Embryonic facial prominence (tissue), 1 donor: ENCODE measurements around the gene FSIP1.

Source experiments
- DNase-seq: peaks from one replicate; pipeline ENCODE4 v3.0.0-alpha.2; 2016; ENCODE audit errors: extremely low spot score

The FSIP1 gene

GRCh38 chr15:39594446-39595337 lies 187.9 kb downstream of the FSIP1 start:
- no peak for DNase-seq

DNA sequence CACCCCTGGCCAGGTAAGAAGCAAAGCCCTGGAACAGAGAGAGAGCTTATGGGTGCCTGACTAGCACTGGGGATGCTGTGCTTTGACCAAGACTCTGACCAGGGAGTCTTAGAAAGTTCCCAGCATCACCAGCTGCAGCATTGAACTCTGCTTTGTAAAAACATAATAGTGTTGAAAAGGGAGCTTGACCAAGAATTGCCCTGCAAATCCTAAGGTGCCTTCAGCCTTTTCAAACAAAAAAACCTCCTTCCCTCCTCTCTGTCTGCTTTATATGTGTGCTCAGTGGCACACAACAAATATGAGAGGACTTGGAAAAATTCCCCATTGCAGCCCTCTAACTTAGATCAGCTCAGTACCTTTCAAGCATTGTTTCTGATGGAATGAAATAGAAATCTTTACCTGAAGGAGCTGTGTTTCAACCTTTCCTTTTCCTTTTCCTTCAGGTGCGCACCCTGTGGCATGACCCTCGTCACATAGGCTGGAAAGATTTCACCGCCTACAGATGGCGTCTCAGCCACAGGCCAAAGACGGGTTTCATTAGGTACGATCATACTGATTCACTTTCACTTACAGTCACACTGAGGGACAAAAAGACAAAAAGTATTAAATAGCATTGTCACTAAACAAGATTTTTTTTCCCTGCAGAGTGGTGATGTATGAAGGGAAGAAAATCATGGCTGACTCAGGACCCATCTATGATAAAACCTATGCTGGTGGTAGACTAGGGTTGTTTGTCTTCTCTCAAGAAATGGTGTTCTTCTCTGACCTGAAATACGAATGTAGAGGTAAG lies 188.8 kb downstream of the FSIP1 start:
- DNase-seq: no peak

GRCh38 chr15:39593071-39593655 lies 189.5 kb downstream of the FSIP1 start:
- no peak for DNase-seq

DNA sequence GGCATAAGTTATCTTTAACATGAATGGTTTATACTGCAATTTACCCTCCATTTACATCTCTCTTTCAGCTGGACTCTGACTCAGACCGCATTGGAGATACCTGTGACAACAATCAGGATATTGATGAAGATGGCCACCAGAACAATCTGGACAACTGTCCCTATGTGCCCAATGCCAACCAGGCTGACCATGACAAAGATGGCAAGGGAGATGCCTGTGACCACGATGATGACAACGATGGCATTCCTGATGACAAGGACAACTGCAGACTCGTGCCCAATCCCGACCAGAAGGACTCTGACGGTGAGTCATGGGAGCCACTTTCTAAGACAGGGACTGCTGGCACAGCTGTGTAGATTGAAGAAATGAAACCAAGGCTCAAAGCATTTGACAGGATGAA lies 190.1 kb downstream of the FSIP1 start:
- no peak for DNase-seq

DNA sequence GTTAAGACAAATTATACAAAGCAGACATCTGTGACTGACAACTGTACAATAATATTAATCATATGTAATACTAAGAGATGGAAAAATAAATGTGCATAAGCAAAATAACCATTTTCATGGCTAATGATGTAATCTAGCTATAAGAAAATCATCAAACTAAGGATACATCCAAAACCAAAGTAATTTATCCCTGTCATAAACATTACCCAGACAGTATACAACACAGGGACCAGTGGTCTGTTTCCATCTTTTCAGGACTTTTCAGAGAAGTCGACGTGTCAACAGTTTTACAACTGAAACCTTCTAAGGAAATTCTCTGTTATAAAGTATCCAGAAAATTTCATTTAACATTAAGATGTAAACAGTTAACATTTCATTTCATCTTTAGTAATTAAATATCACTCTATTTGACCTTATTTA lies 190.7 kb downstream of the FSIP1 start:
- no peak for DNase-seq

- no peak for DNase-seq
Observed at GRCh38 chr15:39591141-39591895, 191.3 kb downstream of the FSIP1 start.

DNA sequence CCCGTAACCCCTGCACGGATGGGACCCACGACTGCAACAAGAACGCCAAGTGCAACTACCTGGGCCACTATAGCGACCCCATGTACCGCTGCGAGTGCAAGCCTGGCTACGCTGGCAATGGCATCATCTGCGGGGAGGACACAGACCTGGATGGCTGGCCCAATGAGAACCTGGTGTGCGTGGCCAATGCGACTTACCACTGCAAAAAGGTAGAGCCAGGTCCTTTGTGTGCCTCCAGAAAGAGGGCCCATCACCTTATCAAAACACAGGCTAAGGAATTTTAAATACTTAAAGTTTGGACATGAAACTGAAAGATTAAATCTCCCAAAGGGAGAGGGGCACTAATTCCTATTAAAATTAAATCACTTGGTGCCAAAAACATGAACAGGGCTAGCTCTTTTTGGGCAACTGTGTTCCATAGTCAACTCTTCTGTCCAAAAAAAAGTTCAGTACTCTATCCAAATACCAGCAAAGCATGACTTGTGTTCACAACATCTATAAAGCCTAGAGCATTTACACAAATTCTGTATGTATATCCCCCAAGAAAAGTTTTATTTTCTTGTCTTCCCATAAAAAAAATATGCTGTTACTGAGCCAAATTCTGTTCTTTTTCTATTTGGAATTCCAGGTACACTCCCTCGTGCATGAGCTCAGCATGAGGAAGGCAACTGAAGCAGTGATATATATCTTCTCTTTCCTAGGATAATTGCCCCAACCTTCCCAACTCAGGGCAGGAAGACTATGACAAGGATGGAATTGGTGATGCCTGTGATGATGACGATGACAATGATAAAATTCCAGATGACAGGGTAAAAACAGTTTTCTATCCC lies 192.6 kb downstream of the FSIP1 start:
- no peak for DNase-seq

GRCh38 chr15:39589193-39589814 lies 193.3 kb downstream of the FSIP1 start:
- no peak for DNase-seq

- DNase-seq: no peak
Observed at GRCh38 chr15:39588531-39589192, 194.0 kb downstream of the FSIP1 start.

- DNase-seq: no peak
Observed at GRCh38 chr15:39587731-39588530, 194.7 kb downstream of the FSIP1 start.

GRCh38 chr15:39587096-39587721 lies 195.4 kb downstream of the FSIP1 start:
- DNase-seq: no peak

DNA sequence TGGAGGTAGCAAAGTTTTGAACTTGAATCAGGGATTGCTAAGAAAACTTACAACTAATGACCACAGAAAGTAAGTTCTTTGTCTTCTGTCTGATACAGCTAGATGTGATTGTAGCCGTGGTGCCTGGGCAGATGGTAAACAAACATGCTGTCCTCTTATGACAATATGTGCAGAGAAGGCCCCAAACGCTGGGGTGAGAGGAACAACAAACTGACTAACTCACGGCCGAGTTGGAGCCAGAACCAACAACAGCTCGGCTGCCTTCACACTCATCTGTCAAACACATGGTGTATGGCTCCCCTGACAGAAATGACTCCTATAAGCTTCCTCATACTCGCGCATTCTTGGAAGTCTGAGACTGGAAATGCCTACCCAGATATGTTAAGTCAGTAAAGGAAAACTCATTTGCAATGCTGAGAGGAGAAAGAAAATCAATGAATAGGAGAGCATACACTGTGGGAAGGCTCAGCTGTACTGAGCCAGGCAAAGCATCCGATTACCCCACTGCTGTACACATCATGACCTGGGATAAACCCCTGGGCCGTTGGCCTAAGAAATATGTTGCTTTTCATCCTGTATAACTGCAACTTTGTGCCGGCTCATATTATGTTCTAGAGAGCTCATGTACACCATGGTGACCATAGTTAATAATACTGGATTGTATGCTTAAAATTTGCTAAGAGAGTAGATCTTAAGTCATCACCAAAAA lies 196.1 kb downstream of the FSIP1 start:
- DNase-seq: no peak

GRCh38 chr15:39585871-39586301 lies 196.8 kb downstream of the FSIP1 start:
- no peak for DNase-seq

DNA sequence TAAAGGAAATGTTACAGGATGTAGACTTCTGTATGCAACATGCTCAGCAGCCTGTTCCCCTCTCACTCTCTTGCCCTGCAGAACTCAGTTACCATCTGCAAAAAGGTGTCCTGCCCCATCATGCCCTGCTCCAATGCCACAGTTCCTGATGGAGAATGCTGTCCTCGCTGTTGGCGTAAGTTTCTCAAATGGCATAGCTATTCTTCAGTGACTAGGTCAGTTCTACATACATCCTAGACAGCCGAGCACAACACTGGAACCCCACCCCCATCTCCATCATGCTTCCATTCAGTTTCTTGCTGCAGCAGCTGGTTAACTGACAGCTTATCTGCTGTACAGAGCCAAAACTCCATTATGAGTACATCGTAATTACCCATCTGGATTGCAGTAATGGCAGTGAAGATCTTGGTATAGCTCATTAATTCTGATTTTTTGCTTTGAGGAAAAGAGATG lies 197.2 kb downstream of the FSIP1 start:
- DNase-seq: no peak

DNA sequence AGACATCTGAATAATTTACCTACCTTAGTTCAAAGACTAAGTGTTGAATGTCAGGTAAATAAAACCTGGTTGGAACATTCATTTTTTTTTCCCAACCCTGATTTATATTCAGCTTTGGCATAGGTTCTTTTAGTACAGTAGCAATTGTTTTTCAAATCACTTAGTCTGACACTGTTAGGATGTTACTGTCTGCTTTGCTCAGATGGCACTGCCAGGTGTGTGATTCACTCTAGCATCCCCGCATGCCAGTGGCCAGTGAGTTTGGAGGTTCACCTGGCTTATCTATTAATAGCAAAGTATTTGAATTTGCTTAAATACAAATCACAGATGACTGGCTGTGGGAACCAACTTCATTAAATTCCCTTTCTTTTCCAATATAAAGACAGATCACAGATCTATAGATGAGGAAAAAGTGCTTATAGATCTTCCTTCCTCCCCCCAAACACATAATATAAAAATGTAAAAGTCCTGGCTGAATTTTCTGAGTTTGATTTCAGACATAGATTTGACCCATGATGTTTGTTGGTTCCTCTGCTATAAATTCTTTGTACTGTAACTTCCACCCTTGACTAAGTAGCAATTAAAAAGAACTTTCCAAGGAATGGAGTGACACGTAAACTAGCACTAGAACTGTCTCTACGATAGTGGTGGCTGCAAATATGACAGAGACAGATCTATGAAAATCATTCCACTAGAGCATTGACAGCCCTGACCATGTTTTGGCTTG lies 197.8 kb downstream of the FSIP1 start:
- no peak for DNase-seq

GRCh38 chr15:39584266-39584659 lies 198.4 kb downstream of the FSIP1 start:
- no peak for DNase-seq
